Endothelial cell of umbilical vein (primary cell): ENCODE results near the gene CXCL6. TPM values are rescaled to one million over a fixed set of nuclear protein-coding genes. Genes with fewer than 3 reads are reported as not detected.

Experiments
- BruUV-seq: library from RNA; stranded (reverse); fragments of 400-500 nt; replicated peaks from 2 replicates; lab custom pipeline; 2021; lab: Mats Ljungman, UMichigan
- CTCF ChIA-PET: fragments of 300-600, 350-600 bp; sonication (Branson Sonifier 250); formaldehyde crosslinking; loops from one replicate; lab custom pipeline; 2021; ENCODE audit warnings: antibody characterized with exemption, inconsistent platforms; lab: Charles Lee
- POLR2A ChIA-PET: fragments of 300-600, 350-600 bp; sonication (Branson Sonifier 250); formaldehyde crosslinking; loops from one replicate; lab custom pipeline; 2021; ENCODE audit warnings: antibody characterized with exemption, inconsistent platforms; lab: Charles Lee
- DNase-seq: peaks from one replicate; pipeline ENCODE4 v3.0.0-alpha.2; 2011; ENCODE audit warnings: low read depth, low spot score
- FAIRE-seq: peaks from 2 replicates; lab custom pipeline; 2011; peaks lifted over from hg19 to GRCh38; lab: Jason Lieb, UNC
- H2AFZ ChIP-seq: 2 replicates; pipeline ENCODE4 v1.6.0; 2012; ENCODE audit warnings: low read depth, low read length, control low read depth, inconsistent platforms
- H3K27ac ChIP-seq: 2 replicates; pipeline ENCODE4 v1.5.1; 2011; ENCODE audit warnings: low read depth, mild to moderate bottlenecking, control low read depth, low read length, moderate library complexity; ENCODE audit not compliant: insufficient read depth
- H3K27me3 ChIP-seq, 2 experiments: 2 replicates each; pipeline versions ENCODE4 v1.6.0 to v1.6.1; 2011; ENCODE audit warnings: low read length in 2 of 2, mixed read lengths in 1 of 2; ENCODE audit not compliant: control insufficient read depth in 2 of 2, insufficient read depth in 2 of 2
- H3K36me3 ChIP-seq, 2 experiments: 2 replicates in 1 of 2; 3 replicates in 1 of 2; pipeline ENCODE4 v1.5.1; 2011; ENCODE audit warnings: low read length in 2 of 2, mild to moderate bottlenecking in 1 of 2, moderate library complexity in 1 of 2; ENCODE audit not compliant: control insufficient read depth in 2 of 2, insufficient read depth in 2 of 2; ENCODE audit errors: extremely low read depth in 1 of 2
- H3K4me1 ChIP-seq: 3 replicates; pipeline ENCODE4 v1.5.1; 2011; ENCODE audit warnings: mild to moderate bottlenecking, low read length; ENCODE audit not compliant: control insufficient read depth, insufficient read depth; ENCODE audit errors: extremely low read depth
- H3K4me2 ChIP-seq: 2 replicates; pipeline ENCODE4 v1.6.1; 2011; ENCODE audit warnings: low read length, control low read depth, mixed read lengths; ENCODE audit not compliant: insufficient read depth
- H3K4me3 ChIP-seq, 3 experiments: fragments of 200-600 bp in 1 of 3; sonication (generic), shearing (Covaris generic) in 1 of 3; replicated peaks in 1 of 3; 2 replicates each; pipeline ENCODE4 v1.5.1; 2011 to 2016; ENCODE audit warnings: control low read depth in 3 of 3, low read length in 3 of 3, mild to moderate bottlenecking in 2 of 3, inconsistent platforms in 1 of 3, low read depth in 1 of 3, moderate library complexity in 1 of 3; ENCODE audit not compliant: insufficient read depth in 1 of 3
- H3K79me2 ChIP-seq: 2 replicates; pipeline ENCODE4 v1.6.0; 2012; ENCODE audit warnings: low read length, inconsistent platforms; ENCODE audit not compliant: control insufficient read depth, insufficient read depth
- H3K9ac ChIP-seq: replicated peaks from 2 replicates; pipeline ENCODE3; 2011; ENCODE audit warnings: low read length, control low read depth; ENCODE audit not compliant: insufficient read depth; ENCODE audit errors: extremely low read depth
- H3K9me1 ChIP-seq: replicated peaks from 3 replicates; pipeline ENCODE4 v1.6.0; 2011; ENCODE audit warnings: mild to moderate bottlenecking, low read length; ENCODE audit not compliant: control insufficient read depth, insufficient read depth; ENCODE audit errors: extremely low read depth
- H3K9me3 ChIP-seq: replicated peaks from 2 replicates; pipeline ENCODE4 v1.5.1; 2012; ENCODE audit warnings: low read length, inconsistent platforms; ENCODE audit not compliant: control insufficient read depth, insufficient read depth
- H4K20me1 ChIP-seq: replicated peaks from 2 replicates; pipeline ENCODE3; 2011; ENCODE audit warnings: mild to moderate bottlenecking, low read length; ENCODE audit not compliant: control insufficient read depth, insufficient read depth; ENCODE audit errors: extremely low read depth
- EZH2 ChIP-seq: IDR thresholded peaks from 2 replicates; pipeline ENCODE4 v1.6.1; 2012; ENCODE audit warnings: borderline replicate concordance, low read depth, mild to moderate bottlenecking, moderate library complexity, low read length, inconsistent platforms; ENCODE audit not compliant: severe bottlenecking
- JUN ChIP-seq: IDR thresholded peaks from 2 replicates; pipeline ENCODE4 v1.6.1; 2011; ENCODE audit warnings: borderline replicate concordance, low read depth; ENCODE audit not compliant: insufficient read length, insufficient read depth
- POLR2AphosphoS5 ChIP-seq: IDR thresholded peaks from 2 replicates; pipeline ENCODE4 v1.6.1; 2012; ENCODE audit warnings: low read depth, mild to moderate bottlenecking, control low read depth, low read length, moderate library complexity; ENCODE audit not compliant: insufficient read depth
- dilution Hi-C: fragments of 300-500 bp; cut with MboI; formaldehyde crosslinking; loops from one replicate; pipeline ENCODE4 v1.15.0; 2019; ENCODE audit warnings: low sequenced_read_pairs; ENCODE audit not compliant: extremely low pct_ligation_motif_present
- intact Hi-C: fragments of 100-400 bp; cut with micrococcal nuclease; formaldehyde crosslinking; loops from one replicate; pipeline ENCODE4 v1.10.0; 2022
- polyA plus RNA-seq, 4 experiments: library from polyadenylated mRNA; depleted of rRNA in 3 of 4; stranded (reverse) in 3 of 4; unstranded in 1 of 4; fragments of >200 nt; gene quantifications; 2 replicates each; pipeline versions ENCODE4 v1.2.1 to v1.2.3, GENCODE V29; 2011 to 2012; ENCODE audit warnings: missing spikeins in 1 of 4
- total RNA-seq: library from RNA; stranded (reverse); gene quantifications from 2 replicates; pipeline ENCODE4 v1.2.3, GENCODE V29; 2021
- TF ChIP-seq, protein P1 (sequence below): IDR thresholded peaks from 2 replicates; pipeline ENCODE4 v1.6.1; 2011; ENCODE audit not compliant: insufficient read depth, insufficient read length
- TF ChIP-seq, protein P2 (sequence below), 2 donors: IDR thresholded peaks; 1 replicate in 1 of 2; 2 replicates in 1 of 2; pipeline ENCODE4 v1.5.1; 2011; ENCODE audit warnings: low read length in 2 of 2, mild to moderate bottlenecking in 2 of 2, moderate library complexity in 2 of 2, control low read depth in 1 of 2, inconsistent platforms in 1 of 2, low read depth in 1 of 2; ENCODE audit not compliant: insufficient read depth in 1 of 2; ENCODE audit errors: extremely low read depth in 1 of 2

Gene CXCL6
- total and polyA plus RNA-seq, 2 donors (not counting 3 experiments of a cell fraction or from before 2014, with no cell fraction given), result 0.81 to 1.2 TPM

GRCh38 chr4:73842696-73843095 lies 6.2 kb downstream of the CXCL6 start:
- no peaks in the 10 kb centered on the region for H3K27me3 ChIP-seq
- H3K27ac ChIP-seq, result no peak overlapping the region
- FAIRE-seq (no peak), DNase-seq (no peak)
- dilution Hi-C loops, result no loop called here
- ChIA-PET CTCF (interaction anchor here (1.4 to 2.8 kb wide), 3 partner anchors 22 to 180 kb away, joined by 3 to 7 read pairs (median 5); no protein-coding TSS in a partner anchor), POLR2A (no interaction called here)
- H3K9ac ChIP-seq, result no peak overlapping the region
- no peaks in the 10 kb centered on the region for H3K36me3 ChIP-seq
- H2AFZ ChIP-seq, result no peak overlapping the region
- no peak overlapping the region for H3K4me2 ChIP-seq
- no peaks in the 10 kb centered on the region for H3K9me1 ChIP-seq
- no peaks in the 10 kb centered on the region for H3K79me2 ChIP-seq
- H3K4me1 ChIP-seq, result peaks cover 30% of the 10 kb centered on the region
- no TSS peak for BruUV-seq
- no peaks in the 10 kb centered on the region for H4K20me1 ChIP-seq
- intact Hi-C loops, result loop anchor here (5.0 kb wide), 1 partner anchor 180 kb away; no protein-coding TSS in a partner anchor
- H3K9me3 ChIP-seq, result no peaks in the 10 kb centered on the region
- TF ChIP-seq, protein P1, sequence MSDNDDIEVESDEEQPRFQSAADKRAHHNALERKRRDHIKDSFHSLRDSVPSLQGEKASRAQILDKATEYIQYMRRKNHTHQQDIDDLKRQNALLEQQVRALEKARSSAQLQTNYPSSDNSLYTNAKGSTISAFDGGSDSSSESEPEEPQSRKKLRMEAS, result no peak
- TF ChIP-seq JUN (no peak), POLR2AphosphoS5 (no peak), EZH2 (no peak)
- TF ChIP-seq, protein P2, sequence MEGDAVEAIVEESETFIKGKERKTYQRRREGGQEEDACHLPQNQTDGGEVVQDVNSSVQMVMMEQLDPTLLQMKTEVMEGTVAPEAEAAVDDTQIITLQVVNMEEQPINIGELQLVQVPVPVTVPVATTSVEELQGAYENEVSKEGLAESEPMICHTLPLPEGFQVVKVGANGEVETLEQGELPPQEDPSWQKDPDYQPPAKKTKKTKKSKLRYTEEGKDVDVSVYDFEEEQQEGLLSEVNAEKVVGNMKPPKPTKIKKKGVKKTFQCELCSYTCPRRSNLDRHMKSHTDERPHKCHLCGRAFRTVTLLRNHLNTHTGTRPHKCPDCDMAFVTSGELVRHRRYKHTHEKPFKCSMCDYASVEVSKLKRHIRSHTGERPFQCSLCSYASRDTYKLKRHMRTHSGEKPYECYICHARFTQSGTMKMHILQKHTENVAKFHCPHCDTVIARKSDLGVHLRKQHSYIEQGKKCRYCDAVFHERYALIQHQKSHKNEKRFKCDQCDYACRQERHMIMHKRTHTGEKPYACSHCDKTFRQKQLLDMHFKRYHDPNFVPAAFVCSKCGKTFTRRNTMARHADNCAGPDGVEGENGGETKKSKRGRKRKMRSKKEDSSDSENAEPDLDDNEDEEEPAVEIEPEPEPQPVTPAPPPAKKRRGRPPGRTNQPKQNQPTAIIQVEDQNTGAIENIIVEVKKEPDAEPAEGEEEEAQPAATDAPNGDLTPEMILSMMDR (IDR thresholded peaks at IDR 0.05; ENCODE audit: extremely low read depth in 1 of 2, insufficient read depth in 1 of 2, low read depth in 1 of 2, low read length in 2 of 2), result no peak
- no peak overlapping the region for H3K4me3 ChIP-seq
